Measurements from ENCODE around the gene PTPN5.

DNA sequence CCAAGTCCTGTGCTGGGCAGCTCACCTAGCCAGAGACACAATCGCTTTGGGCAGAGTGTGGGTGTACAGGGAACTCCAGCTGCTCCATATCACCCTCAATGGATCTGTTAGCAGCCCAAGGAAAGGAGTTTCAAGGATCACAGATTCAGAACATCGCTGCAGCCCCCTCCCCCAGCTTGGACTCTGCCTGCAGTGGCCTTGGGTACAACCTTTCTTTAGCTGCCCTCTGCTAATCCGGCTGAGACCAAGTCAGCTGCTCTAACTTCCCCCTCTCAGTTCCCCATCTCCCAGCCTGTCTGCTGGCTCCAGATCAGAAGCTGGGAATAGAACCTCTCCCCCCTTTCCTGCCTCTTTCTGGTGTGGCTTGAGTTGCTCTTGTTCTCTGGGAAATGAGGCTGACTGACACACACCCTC, 91.7 kb downstream of the PTPN5 start:
- TF ChIP-seq, protein P1, sequence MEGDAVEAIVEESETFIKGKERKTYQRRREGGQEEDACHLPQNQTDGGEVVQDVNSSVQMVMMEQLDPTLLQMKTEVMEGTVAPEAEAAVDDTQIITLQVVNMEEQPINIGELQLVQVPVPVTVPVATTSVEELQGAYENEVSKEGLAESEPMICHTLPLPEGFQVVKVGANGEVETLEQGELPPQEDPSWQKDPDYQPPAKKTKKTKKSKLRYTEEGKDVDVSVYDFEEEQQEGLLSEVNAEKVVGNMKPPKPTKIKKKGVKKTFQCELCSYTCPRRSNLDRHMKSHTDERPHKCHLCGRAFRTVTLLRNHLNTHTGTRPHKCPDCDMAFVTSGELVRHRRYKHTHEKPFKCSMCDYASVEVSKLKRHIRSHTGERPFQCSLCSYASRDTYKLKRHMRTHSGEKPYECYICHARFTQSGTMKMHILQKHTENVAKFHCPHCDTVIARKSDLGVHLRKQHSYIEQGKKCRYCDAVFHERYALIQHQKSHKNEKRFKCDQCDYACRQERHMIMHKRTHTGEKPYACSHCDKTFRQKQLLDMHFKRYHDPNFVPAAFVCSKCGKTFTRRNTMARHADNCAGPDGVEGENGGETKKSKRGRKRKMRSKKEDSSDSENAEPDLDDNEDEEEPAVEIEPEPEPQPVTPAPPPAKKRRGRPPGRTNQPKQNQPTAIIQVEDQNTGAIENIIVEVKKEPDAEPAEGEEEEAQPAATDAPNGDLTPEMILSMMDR (IDR thresholded peaks at IDR 0.05) = no peak
- TF ChIP-seq POLR2AphosphoS5 (IDR thresholded peaks at IDR 0.05) = no peak

Data from breast epithelium (tissue), 3 donors.